ENCODE data around the gene GORAB.

DNA sequence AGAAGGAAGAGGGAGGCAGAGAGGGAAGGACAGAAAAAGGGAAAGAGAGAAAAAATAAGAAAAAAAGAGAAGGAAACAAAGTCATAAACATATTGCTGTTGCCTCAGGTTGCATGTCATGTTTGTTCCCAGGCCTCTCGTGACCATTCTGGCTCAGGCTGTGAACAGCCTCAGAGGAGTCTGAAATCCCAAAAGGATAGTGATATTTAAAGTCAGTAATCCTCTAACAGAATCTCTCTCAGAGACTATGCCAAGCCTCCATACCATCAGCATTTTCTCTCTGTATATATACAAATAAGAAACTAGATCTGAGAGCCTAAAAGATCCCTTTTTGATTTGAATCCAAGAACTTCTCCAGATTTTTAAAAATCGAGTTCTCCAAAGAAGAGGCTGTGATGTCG lies 35.2 kb downstream of the GORAB start:
- TF ChIP-seq, protein P1, sequence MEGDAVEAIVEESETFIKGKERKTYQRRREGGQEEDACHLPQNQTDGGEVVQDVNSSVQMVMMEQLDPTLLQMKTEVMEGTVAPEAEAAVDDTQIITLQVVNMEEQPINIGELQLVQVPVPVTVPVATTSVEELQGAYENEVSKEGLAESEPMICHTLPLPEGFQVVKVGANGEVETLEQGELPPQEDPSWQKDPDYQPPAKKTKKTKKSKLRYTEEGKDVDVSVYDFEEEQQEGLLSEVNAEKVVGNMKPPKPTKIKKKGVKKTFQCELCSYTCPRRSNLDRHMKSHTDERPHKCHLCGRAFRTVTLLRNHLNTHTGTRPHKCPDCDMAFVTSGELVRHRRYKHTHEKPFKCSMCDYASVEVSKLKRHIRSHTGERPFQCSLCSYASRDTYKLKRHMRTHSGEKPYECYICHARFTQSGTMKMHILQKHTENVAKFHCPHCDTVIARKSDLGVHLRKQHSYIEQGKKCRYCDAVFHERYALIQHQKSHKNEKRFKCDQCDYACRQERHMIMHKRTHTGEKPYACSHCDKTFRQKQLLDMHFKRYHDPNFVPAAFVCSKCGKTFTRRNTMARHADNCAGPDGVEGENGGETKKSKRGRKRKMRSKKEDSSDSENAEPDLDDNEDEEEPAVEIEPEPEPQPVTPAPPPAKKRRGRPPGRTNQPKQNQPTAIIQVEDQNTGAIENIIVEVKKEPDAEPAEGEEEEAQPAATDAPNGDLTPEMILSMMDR (conservative IDR thresholded peaks at IDR 0.05; ENCODE audit: low read depth, low read length), result no peak
- TF ChIP-seq EZH2 (IDR thresholded peaks at IDR 0.05; ENCODE audit: borderline replicate concordance, low read depth, low read length, poor library complexity, severe bottlenecking), result no peak

Measured in A673 (cell line).